Measurements from ENCODE around the gene BCAR3.

BCAR3 gene

DNA sequence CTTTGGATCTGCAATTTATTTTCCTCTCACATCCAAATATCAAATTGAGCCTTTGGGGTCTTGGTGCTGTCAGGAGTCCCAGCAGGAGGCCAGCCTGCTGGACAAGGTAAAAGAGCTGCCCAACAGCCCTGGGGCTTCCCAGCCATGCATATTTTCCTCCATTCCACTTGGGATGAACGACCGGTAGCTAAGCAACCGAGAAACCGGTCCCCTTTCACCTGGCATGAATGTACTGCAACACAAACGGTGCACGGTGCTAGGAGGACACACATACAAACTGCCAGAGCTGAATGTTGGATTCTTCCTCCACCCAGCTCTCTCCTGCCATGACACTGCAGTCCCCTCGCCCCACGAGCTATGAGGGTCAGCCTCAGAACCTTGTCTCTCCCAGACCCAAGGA lies 42.7 kb downstream of the BCAR3 start:
- no peak for DNase-seq (ENCODE audit: low read depth in 2 of 2)

DNA sequence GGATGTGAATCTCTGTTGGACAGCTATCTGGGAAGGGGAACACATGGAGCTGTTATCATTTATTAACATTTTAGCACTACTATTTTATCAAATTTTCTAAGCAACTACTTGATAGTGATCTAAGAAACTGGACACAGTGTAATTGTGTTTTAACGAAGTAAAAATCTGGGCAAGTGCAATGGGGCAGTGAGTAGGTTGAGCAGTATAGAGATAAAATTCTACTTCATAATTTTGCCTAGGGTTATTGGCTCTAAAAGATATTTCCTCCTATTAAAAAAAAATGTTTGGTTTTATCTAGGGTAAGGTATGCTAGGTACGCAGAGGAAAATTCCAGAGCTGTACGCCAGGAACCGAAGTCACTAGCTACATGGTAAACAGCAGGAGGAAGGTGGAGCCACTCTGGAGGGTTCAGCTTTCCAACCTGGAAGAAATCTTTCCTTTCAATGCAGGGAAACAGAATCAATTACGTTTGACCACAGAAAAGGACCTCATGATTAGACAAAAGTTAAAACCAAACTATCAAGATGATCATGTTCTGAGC lies 43.3 kb downstream of the BCAR3 start:
- DNase-seq (ENCODE audit: low read depth in 2 of 2), result no peak

DNA sequence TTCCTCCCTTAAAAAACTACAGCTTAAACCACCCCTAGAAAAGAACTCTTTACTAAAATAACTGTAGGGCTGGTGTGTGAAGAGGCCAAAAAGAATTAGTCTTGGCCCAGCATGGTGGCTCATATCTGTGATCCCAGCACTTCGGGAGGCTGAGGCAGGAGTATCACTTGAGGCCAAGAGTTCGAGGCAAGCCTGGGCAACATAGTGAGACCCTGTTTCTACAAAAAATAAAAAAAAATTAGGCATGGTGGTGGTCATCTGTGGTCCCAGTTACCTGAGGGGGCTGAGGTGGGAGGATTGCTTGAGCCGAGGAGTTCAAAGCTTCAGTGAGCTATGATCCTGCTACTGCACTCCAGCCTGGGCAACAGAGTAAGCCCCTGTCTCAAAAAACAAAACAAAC lies 44.9 kb downstream of the BCAR3 start:
- no peak for DNase-seq (ENCODE audit: low read depth in 2 of 2)

DNA sequence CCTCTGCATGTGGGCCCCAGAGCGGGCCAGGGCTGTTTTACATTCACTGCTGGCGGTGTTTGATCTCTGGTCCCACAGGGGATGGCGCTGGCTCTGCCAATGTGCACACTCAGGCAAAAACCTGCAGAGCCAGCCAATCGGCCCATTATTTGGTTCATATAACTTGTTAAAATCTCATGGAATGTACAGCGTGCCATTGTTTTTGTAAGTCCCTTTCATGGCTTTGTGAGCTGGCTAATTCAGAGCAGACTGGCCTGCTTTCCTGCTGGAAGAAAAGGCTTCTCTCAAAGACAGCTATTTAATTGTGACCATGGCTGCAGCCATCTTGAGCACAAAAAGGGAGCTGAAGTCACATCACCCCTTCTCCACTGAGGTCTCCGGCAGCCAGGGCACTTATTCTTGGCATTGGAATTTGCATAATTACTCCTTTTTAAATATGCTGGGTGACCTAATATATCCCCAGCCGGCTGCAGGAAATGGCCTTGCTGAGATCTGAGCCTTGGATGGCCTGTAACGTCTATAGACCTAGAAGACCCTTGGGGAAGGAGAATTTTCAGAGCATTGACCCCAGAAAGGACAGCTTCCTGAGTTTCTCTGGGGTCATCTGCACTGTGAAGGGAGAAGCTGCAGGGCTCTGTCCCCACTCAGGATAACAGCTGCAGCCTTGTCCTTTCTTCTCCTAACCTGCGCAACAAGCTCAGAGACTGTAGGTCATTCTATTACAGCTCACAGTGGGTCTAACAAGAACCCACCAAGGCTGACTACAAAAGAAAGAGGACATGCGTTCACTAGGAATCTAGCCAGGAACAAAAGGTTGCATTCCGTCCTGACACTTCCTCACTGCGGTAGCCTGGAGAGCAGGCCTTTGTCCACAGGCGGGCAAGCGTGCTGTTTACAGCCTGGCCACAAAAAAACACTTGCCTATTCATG lies 45.8 kb downstream of the BCAR3 start:
- DNase-seq (ENCODE audit: low read depth in 2 of 2), result no peak

DNA sequence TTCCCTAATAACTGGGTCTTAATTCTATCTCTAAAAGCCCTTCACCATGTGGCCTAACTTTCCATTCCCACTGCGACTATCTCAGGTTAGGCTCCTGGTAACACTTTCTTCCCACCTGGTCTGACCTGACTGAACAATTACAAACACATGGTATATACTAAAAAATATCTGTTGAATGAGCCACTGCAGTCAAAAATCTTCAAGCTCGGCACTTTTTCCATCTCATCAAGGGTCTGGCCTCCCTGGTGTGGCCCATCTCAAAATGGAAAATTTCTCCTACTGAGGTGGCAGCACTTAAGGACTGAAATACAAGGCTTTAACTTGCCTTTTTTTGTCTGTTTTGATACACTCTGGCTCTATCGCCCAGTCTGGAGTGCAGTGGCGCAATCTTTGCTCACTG lies 48.3 kb downstream of the BCAR3 start:
- DNase-seq (ENCODE audit: low read depth in 2 of 2), result no peak

DNA sequence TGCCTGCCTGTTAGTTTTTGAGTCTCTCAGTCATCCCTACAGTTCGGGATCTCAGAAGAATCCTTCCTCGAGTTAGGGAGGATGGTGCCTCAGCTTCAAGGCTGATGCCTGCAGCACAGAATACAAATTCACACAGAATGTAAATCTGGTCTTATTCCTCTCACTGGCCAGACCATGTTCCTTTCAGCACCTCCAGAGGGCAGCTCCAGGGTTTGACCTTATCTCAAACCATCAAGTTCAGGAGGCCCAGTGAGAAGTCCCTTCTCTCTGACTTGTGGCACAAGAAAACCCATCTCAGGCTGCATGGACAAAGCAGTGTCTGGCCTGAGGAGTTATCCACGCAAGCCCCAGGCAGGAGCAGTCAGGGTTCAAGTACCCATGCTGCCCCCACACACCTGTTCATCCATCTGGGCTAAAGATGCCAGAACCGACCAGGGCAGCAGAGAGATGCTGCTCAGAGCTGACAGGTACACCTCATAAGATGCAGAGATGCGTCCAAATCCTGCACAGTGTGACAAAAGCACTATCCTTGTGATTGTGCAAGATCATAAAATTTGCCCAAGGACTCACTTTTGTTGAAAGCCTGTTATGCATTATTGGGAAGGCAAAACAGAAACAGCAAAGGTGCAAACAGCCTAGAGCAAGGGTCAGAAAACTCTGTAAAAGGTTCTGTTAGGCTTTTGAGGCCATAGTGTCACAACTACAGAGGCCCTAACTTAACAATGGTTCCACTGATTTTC lies 49.8 kb downstream of the BCAR3 start:
- DNase-seq (ENCODE audit: low read depth in 2 of 2), result no peak

DNA sequence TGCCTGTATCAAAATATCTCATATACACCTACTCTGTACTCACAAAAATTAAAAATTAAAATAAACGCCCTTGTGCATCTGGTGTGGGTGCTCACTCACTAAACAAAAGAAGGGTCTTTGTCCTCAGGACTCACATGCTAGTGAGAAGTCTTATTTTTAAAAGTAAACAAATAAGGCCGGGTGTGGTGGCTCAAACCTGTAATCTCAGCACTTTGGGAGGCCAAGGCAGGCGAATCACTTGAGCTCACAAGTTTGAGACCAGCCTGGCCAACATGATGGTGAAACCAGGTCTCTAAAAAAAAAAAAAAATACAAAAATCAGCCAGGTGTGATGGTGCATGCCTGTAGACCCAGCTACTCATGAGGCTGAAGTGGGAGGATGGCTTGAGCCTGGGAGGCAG lies 51.5 kb downstream of the BCAR3 start:
- no peak for DNase-seq (ENCODE audit: low read depth in 2 of 2)

DNA sequence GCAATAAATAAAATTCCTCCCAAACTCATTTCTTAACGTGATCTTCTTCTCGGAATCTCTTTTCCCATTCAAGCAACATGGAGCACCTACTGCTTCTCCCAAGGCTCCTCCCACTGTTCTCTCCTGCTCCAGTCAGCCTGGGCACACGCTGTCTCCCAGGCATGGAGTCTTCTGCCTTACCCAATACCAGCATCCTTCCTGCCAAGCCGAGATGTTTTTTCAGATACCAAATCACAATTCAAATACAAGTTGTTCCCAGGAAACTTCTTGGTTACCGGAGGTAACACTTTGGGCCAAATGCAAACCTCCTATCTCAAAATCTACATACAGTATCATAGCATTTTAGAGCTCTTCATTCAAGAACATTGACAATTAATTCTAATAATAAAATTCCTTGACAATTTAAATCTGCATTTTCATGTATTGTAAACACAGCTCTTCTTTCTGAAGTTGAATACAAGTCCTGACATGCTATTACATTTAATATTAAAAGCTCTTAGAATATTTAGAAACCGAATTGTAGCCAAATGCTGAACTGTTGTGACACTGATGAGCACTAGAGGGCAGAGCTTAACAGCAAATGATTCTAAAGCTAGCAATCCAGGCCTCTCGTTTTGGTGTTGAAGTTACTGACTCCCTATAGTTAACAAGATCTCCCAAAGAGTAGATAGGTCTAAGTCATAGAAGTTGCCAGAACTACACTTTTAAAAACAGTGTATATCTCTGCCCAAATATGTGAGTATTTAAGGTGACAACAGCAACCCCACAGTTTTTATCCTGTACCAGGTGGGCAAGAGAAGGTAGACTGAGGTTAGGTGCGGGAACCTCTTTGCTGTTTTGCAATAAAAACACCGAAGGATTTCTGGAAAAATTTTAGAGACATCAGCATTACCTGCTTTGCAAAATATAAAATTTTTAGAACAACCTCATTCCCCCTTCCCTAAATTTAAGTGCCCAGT lies 52.3 kb downstream of the BCAR3 start:
- DNase-seq (ENCODE audit: low read depth in 2 of 2), result no peak

DNA sequence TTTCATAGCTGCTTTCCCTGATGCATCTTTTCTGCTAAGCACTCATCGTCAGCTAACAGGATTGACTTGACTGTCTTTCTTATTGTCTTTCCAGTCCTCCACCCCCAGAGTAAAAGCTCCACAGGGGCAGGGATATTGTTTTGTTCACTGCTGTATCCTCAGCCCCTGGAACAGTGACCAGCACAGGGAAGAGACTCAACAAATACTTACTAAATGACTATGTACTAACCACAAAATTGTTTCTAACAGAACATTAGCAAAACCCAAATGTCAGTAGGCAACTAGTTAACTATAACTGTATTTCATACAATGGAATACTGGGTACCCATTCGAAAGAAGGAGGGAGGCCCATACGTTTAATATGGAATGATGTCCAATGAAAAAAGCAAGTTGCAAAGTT lies 53.0 kb downstream of the BCAR3 start:
- DNase-seq (ENCODE audit: low read depth in 2 of 2), result no peak

DNA sequence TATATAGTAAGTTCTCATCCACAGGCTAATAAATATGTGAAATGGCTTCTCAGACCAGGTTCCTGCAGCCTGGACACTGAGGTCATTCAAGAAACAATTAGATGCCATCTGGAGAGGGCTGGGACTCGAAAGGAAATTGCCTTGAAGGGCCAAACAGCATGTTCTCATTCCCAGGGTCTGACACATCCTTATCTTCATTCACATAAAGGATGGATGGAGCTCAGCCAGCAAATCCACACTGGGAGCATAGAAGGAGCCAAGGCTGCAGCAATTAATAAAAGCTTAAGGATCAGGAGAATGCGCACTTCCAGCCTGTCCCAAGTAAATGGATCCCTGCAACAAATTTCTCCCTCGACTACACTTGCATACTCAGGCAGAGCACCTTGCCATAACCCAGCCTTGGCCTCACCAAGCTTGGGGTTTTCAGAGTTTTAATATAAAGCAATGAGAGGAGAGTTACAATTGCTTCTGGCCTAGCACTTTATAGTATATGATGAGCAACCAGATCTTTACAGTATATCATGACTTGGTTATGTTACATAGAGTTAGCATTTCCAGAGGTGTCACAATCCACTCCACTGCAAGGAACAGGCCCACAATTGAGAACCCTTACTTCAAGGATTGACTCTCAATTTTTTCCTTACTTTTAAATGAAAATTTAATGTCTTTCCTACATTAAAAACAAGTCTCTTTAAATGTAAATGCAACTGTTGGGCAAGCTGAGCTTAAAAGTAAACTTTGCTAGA lies 55.9 kb downstream of the BCAR3 start:
- DNase-seq (ENCODE audit: low read depth in 2 of 2), result no peak

DNA sequence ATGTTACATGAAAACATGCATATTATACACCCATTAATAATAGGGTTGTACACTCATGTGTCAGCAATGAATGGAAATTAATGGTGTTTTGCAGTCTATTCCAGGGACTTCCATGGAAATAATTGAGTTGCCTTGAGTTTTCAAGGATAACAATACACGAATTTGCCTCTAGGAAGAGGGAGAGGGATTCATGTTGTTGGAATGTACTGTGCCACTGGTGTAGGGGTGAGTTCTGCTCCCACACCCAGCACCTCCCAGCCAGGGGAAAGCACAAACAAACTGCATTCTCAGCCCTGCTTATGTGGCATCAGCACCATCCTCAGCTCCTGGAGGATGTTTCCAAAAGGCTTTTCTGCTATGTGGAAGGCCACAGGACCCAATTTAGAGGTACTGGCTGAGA lies 57.8 kb downstream of the BCAR3 start:
- DNase-seq (ENCODE audit: low read depth in 2 of 2), result no peak

DNA sequence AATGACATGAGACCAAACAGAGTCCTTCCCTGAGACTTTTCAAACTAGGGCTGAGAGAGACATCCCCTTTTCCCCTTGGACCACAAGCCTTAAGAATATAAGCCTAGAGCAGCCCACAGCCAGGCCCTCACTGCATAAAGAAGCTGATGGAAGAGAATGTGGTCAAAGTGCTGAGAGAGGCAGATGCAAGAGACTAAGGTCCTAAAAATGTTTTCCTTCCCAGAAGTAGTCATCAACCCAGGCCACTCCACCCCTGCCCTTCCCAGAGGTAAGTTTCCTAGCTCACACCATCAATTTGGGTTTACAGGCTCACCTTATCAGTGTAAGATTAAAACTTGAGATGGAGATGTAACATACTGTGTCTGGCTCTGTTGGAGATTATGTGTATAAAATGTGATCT lies 58.2 kb downstream of the BCAR3 start:
- no peak for DNase-seq (ENCODE audit: low read depth in 2 of 2)

DNA sequence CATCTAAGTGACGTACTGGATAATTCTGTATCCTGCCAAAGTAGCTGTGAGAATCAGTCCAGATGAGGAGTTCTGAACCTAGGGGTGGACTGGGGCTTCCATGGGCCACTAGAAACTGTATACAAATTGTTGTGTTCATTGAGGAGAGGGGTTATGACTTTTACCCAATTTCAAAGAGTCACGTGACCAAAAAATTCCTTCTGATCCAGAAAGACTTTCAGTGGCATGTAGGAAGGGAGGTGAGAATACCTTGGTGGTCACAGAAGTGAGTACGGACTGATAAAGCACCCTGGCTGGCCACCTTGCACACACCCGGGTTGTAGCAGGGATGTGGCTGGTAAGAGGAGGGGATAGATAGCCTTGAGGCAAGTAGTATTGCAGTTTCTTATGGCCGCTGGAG lies 60.4 kb downstream of the BCAR3 start:
- DNase-seq (ENCODE audit: low read depth in 2 of 2), result no peak

DNA sequence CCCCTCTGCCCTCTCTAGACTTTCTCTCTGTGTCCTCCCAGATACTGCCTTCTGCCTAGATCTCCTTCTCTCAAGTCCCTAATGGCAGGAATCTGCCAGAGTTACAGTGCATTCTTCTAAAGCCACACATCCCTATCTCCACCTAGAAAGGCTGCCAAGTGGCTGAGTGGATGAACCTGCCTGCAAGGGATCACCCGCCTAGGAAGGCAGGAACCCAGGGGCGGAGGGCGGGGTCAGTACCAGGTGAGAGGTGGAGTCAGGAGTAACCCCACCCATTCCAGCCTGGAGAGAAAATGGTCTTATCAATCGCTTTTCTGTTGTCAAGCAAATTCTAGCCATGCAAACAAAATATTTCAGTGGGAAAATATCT lies 60.8 kb downstream of the BCAR3 start:
- DNase-seq (ENCODE audit: low read depth in 2 of 2), result no peak

DNA sequence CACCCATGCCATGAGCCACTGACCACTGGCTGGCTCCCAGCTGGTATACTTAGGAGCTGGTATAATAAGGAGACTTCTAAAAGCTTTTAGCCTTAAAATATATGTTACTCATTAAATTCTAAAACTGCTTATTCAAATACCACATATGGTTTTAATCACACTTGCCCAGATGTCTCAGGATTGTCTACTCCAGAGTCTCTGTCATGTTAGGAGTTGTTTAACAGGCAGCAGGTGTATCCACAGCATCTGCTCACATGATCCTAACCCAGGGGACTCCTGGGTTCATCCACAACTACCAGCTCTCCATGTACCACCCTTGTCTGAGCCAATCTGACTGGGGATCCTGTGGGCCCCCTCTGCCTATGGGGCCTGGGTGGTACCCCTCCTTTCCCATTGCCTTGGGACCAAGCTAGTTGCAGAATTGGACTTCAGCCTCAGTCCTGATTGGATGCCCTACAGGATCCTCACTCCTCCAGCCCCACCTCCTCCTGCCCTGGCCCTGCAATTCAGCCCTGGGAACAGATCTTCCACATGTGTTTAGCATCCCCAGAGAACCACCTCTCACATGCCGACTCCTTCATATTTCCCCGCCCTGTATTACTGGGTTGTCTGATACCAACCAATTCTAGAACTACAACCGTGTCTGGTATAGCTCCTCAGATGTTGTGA lies 61.3 kb downstream of the BCAR3 start:
- no peak for DNase-seq (ENCODE audit: low read depth in 2 of 2)

DNA sequence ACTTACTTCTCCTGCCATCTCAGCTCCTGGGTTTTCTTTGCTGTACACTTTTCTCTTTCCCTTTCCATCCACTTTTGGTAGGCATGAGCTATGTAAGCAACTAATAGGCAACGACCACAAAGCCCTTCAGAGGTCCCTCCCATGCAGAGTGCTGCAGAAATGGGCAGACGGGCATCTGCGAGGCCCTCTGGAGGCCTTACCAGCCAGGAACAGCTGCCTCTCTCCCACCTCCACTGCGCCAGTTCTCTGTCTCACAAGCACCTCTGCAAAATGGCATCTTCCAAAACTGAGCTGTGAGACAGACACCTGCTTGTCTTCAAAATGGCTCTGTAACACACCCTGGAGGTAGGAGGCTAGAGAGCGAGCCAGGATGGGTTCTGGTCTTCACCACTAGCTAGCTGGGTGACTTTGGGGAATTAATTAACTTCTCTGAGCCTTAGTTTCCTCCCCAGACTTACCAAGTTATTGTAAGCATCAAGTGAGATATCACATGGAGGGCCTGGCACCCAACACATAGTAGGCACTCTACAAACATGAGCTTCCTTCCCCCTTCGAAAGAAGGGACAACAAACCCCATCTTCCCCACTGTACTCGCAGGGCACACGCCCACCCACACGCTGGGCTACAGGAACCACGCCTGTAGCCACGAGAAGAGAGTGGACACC lies 62.0 kb downstream of the BCAR3 start:
- DNase-seq (ENCODE audit: low read depth in 2 of 2), result no peak

DNA sequence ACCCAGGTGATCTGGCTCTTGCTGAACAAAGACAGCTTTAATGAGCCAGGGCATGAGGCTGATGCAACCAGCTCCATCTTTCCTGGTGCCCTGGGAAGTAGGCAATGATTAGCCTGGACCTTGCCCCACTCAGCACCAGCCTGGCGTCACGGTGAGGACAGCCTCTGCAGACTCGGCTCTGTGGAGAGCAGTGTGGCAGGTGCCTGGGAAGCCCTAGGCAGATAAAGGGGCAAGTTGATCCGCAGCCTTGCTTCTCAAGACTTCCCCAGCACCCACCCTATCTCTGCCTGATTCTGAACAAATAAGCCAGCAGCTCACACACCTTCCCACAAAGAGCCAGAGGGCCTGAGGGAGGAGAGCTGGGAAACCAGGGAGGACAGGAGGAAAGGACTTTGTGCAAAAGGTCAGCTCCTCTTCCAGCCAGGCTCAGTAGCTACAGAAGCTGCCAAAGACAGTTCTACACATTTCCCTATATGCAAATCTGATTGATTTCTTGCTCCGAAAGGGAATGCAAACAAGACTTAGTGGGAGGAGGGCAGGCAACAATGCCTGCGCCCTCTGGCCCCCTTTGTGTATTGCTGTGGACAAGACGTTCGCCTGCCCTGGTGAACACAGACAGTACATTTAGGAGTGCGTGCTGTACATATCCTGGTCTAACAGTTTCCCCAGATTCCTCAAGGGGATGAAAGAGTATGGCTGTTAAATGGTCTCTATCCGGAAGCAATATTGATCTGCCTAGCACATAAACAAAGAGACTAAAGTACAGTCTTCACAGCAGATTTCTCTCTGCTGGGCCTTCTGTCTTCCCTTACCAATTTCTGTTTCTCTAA lies 63.8 kb downstream of the BCAR3 start:
- no peak for DNase-seq (ENCODE audit: low read depth in 2 of 2)

DNA sequence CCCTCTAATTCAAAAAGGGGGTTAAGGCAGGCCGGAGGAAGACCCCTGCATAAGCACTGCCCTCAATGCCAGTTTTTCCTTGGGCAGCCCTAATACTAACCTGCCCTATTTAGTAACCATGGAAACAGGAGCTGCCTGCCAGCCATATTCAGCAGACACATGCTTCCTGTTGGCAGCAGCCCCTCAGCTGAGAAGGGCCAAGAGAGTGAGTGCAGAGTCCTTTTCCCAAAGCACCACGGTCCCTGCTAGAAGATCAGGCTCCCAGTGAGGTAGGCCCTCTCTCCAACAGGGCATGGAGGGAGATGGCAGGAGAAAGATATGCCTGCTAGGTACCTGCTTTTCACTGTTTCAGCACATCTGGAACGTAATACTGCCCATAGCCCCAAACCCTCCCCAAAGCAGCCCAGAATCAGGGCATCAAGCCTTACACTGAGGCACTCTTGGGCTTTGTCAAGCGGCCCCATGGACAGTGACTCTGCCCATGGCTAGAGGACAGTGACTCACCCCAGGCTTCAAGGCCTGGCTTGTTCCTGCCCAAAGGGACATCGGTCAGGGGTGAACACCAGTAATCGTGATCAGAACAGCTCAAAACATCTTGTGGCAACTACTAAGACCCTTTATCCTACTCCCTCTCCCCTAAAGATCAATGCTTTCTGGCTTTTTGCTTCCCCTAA lies 64.5 kb downstream of the BCAR3 start:
- no peak for DNase-seq (ENCODE audit: low read depth in 2 of 2)

Data from stimulated activated CD8-positive, alpha-beta memory T cell treated with anti-CD3 and anti-CD28 coated beads, Interleukin-2, amount 100 ng/mL, for 1 hour (primary cell).